Breast epithelium (tissue), 3 donors: ENCODE data around the gene SLC7A5.

ENCODE experiments used
- POLR2A ChIP-seq: fragments of 450-650 bp; IDR thresholded peaks from one replicate; pipeline ENCODE4 v1.6.1; 2016; ENCODE audit warnings: antibody characterized with exemption, mild to moderate bottlenecking, moderate library complexity
- POLR2AphosphoS5 ChIP-seq, 3 donors: sonication (generic); formaldehyde crosslinking; IDR thresholded peaks; one replicate each; pipeline ENCODE4 v1.6.1; 2017; ENCODE audit warnings: antibody characterized with exemption in 3 of 3
- TF ChIP-seq, protein P1 (sequence below), 3 donors: fragments of 450-650 bp; IDR thresholded peaks; one replicate each; pipeline ENCODE4 v1.5.1; 2016 to 2017; ENCODE audit warnings: antibody characterized with exemption in 3 of 3, mild to moderate bottlenecking in 3 of 3, moderate library complexity in 3 of 3

DNA sequence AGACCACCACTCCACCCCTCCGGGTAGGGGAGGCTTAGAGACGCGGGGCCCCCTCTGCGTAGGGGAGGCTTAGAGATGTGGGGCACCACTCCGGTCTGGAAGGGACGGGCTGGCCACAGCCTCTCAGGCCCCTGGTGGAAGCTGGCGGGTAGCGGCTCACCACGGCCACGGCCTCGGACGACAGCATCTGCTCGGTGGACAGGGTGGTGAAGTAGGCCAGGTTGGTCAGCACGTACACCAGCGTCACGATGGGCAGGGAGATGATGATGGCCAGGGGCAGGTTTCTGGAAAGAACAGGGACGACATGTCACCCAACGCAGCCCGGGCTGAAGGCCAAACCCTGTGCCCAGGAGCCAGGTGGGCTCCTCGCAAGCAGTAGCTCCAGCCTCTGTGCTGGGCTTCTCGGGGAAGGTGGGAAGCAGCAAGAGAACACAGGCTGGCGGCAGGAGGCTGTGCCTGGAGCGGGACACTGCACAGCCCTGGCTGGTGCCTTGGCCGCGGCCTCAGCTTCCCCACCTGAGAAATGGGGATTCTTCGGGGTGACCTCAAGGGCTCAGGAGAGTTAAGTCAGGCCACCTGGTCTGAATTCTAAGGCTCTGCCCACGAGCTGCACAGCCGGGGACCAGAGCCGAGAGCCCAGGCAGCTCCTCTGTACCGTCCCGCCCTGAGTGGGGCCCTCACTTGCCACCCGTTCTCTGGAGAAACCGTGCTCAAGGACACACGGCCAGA is 29.6 kb downstream of the SLC7A5 start:
- TF ChIP-seq, protein P1, sequence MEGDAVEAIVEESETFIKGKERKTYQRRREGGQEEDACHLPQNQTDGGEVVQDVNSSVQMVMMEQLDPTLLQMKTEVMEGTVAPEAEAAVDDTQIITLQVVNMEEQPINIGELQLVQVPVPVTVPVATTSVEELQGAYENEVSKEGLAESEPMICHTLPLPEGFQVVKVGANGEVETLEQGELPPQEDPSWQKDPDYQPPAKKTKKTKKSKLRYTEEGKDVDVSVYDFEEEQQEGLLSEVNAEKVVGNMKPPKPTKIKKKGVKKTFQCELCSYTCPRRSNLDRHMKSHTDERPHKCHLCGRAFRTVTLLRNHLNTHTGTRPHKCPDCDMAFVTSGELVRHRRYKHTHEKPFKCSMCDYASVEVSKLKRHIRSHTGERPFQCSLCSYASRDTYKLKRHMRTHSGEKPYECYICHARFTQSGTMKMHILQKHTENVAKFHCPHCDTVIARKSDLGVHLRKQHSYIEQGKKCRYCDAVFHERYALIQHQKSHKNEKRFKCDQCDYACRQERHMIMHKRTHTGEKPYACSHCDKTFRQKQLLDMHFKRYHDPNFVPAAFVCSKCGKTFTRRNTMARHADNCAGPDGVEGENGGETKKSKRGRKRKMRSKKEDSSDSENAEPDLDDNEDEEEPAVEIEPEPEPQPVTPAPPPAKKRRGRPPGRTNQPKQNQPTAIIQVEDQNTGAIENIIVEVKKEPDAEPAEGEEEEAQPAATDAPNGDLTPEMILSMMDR (IDR thresholded peaks at IDR 0.05): no peak
- TF ChIP-seq POLR2A (no peak), POLR2AphosphoS5 (IDR thresholded peaks at IDR 0.05) (no peak)
